CD14-positive monocyte (primary cell): ENCODE measurements around the gene KRT23. TPM values are rescaled to one million over a fixed set of nuclear protein-coding genes. Genes with fewer than 3 reads are reported as not detected.

Experiments used
- DNase-seq, 3 donors: peaks; one replicate each; pipeline ENCODE4 v3.0.0-alpha.2; 2011 to 2022
- H2AFZ ChIP-seq: 2 replicates; pipeline ENCODE4 v1.6.0; 2012; ENCODE audit warnings: mild to moderate bottlenecking, low read depth, low read length, inconsistent platforms; ENCODE audit not compliant: insufficient read depth, poor library complexity, severe bottlenecking
- H3K27ac ChIP-seq, 2 donors: 1 replicate in 1 of 2; 2 replicates in 1 of 2; pipeline ENCODE4 v1.5.1; 2012 to 2013; ENCODE audit warnings: low read length in 2 of 2, control low read depth in 1 of 2, inconsistent platforms in 1 of 2, low read depth in 1 of 2, mild to moderate bottlenecking in 1 of 2
- H3K27me3 ChIP-seq, 2 donors: one replicate each; pipeline versions ENCODE4 v1.6.0 to v1.6.1; 2011 to 2013; ENCODE audit warnings: low read length in 2 of 2; ENCODE audit not compliant: control insufficient read depth in 2 of 2, insufficient read depth in 2 of 2
- H3K36me3 ChIP-seq, 2 donors: replicated peaks in 1 of 2; 1 replicate in 1 of 2; 2 replicates in 1 of 2; pipeline versions ENCODE4 v1.5.1 to v1.6.1; 2012 to 2013; ENCODE audit warnings: low read length in 2 of 2, control low read depth in 1 of 2, inconsistent platforms in 1 of 2, mild to moderate bottlenecking in 1 of 2; ENCODE audit not compliant: insufficient read depth in 2 of 2, control insufficient read depth in 1 of 2
- H3K4me1 ChIP-seq, 2 donors: 1 replicate in 1 of 2; 2 replicates in 1 of 2; pipeline versions ENCODE4 v1.5.1 to v1.6.1; 2012 to 2013; ENCODE audit warnings: low read length in 2 of 2, control low read depth in 1 of 2, inconsistent platforms in 1 of 2, mild to moderate bottlenecking in 1 of 2, moderate library complexity in 1 of 2; ENCODE audit not compliant: insufficient read depth in 2 of 2, control insufficient read depth in 1 of 2
- H3K4me2 ChIP-seq: replicated peaks from 2 replicates; pipeline ENCODE3; 2012; ENCODE audit warnings: low read length, moderate library complexity, mild to moderate bottlenecking; ENCODE audit not compliant: poor library complexity, severe bottlenecking; ENCODE audit errors: extremely low read depth
- H3K4me3 ChIP-seq, 3 experiments: fragments of 200-600 bp in 1 of 3; sonication (generic) in 1 of 3; replicated peaks in 1 of 3; 1 replicate in 2 of 3; 2 replicates in 1 of 3; pipeline ENCODE4 v1.5.1; 2011 to 2013; ENCODE audit warnings: low read length in 3 of 3, mild to moderate bottlenecking in 3 of 3, control low read depth in 2 of 3, low read depth in 2 of 3, inconsistent platforms in 1 of 3, moderate library complexity in 1 of 3
- H3K79me2 ChIP-seq: 2 replicates; pipeline ENCODE4 v1.6.0; 2012; ENCODE audit warnings: mild to moderate bottlenecking, control low read depth, inconsistent platforms, low read length, moderate library complexity; ENCODE audit not compliant: insufficient read depth
- H3K9ac ChIP-seq: 2 replicates; pipeline ENCODE4 v1.6.0; 2017; ENCODE audit warnings: low read length, mild to moderate bottlenecking; ENCODE audit not compliant: insufficient read depth, poor library complexity, severe bottlenecking
- H3K9me3 ChIP-seq, 2 donors: replicated peaks in 1 of 2; 1 replicate in 1 of 2; 2 replicates in 1 of 2; pipeline versions ENCODE4 v1.5.1 to v1.6.1; 2012 to 2013; ENCODE audit warnings: low read length in 2 of 2, control low read depth in 1 of 2; ENCODE audit not compliant: control insufficient read depth in 1 of 2, insufficient read depth in 1 of 2
- H4K20me1 ChIP-seq: 2 replicates; pipeline ENCODE4 v1.6.0; 2012; ENCODE audit warnings: mild to moderate bottlenecking, low read length, control low read depth, moderate library complexity; ENCODE audit not compliant: insufficient read depth
- H3K27ac Mint-ChIP-seq, 7 donors: one replicate each; pipeline ENCODE4 v1.8.0; 2020; ENCODE audit warnings: mild to moderate bottlenecking in 7 of 7, mixed read lengths in 7 of 7, moderate library complexity in 6 of 7, inconsistent platforms in 2 of 7
- H3K27me3 Mint-ChIP-seq, 3 donors: one replicate each; pipeline ENCODE4 v1.8.0; 2021 to 2022; ENCODE audit warnings: low read depth in 3 of 3, mild to moderate bottlenecking in 3 of 3, mixed read lengths in 3 of 3, moderate library complexity in 3 of 3, inconsistent platforms in 1 of 3
- H3K36me3 Mint-ChIP-seq, 2 donors: one replicate each; pipeline ENCODE4 v1.8.0; 2020; ENCODE audit warnings: mixed read lengths in 2 of 2, inconsistent platforms in 1 of 2, mild to moderate bottlenecking in 1 of 2
- H3K4me1 Mint-ChIP-seq: one replicate; pipeline ENCODE4 v1.8.0; 2020; ENCODE audit warnings: mild to moderate bottlenecking, mixed read lengths
- H3K4me3 Mint-ChIP-seq, 2 donors: one replicate each; pipeline ENCODE4 v1.8.0; 2020; ENCODE audit warnings: mild to moderate bottlenecking in 2 of 2, mixed read lengths in 2 of 2, moderate library complexity in 1 of 2
- H3K9me3 Mint-ChIP-seq, 7 donors: one replicate each; pipeline ENCODE4 v1.8.0; 2020 to 2022; ENCODE audit warnings: mixed read lengths in 7 of 7, mild to moderate bottlenecking in 6 of 7, moderate library complexity in 6 of 7, inconsistent platforms in 2 of 7
- CTCF ChIP-seq: fragments of 200-600 bp; IDR thresholded peaks from one replicate; pipeline ENCODE4 v1.8.0; 2022; ENCODE audit warnings: antibody characterized with exemption, mild to moderate bottlenecking
- WGBS: methylation state at CpG from one replicate; pipeline ENCODE4 v1.1.5; 2013; ENCODE audit warnings: missing lambda C conversion rate; ENCODE audit not compliant: insufficient coverage; 5-methylcytosine and 5-hydroxymethylcytosine counted together
- intact Hi-C, 2 donors: fragments of 100-400 bp; cut with micrococcal nuclease; formaldehyde crosslinking; loops; one replicate each; pipeline versions ENCODE4 v1.15.0 to v1.15.1; 2023
- polyA plus RNA-seq, 3 donors: library from polyadenylated mRNA; depleted of rRNA in 1 of 3; unstranded in 2 of 3; stranded (reverse) in 1 of 3; fragments of 300-500 nt in 2 of 3; fragments of >200 nt in 1 of 3; fragmentation: Illumina TruSeq in 2 of 3; gene quantifications; 1 replicate in 2 of 3; 2 replicates in 1 of 3; pipeline ENCODE4 v1.2.3, GENCODE V29; 2012 to 2021

The KRT23 gene
- polyA plus RNA-seq, 3 donors: 1.7 to 7.6 (median 3.6) TPM

- no peak for DNase-seq
- Histone ChIP-seq H2AFZ (no peak overlapping the region), H3K27me3 (peaks cover 0 to 4% of the 10 kb centered on the region in 2 donors), H3K9me3 (no peaks in the 10 kb centered on the region), H3K36me3 (no peaks in the 10 kb centered on the region), H4K20me1 (no peaks in the 10 kb centered on the region), H3K4me2 (no peak overlapping the region), H3K9ac (no peak overlapping the region), H3K79me2 (no peaks in the 10 kb centered on the region), H3K4me1 (no peaks in the 10 kb centered on the region), H3K4me3 (no peak overlapping the region), H3K27ac (no peak overlapping the region)
- Mint-ChIP-seq H3K36me3 (no peaks in the 10 kb centered on the region), H3K27ac (no peak overlapping the region), H3K27me3 (peaks cover 3 to 13% (median 4%) of the 10 kb centered on the region in 3 donors), H3K4me3 (no peak overlapping the region), H3K9me3 (no peaks in the 10 kb centered on the region), H3K4me1 (no peaks in the 10 kb centered on the region)
- intact Hi-C loops: no loop called here
- no peak for TF ChIP-seq CTCF
- 100% methylated on average over 2 of the region's 3 CpGs for WGBS
Measured at GRCh38 chr17:40974366-40974765, 36.9 kb upstream of the KRT23 start.

DNA sequence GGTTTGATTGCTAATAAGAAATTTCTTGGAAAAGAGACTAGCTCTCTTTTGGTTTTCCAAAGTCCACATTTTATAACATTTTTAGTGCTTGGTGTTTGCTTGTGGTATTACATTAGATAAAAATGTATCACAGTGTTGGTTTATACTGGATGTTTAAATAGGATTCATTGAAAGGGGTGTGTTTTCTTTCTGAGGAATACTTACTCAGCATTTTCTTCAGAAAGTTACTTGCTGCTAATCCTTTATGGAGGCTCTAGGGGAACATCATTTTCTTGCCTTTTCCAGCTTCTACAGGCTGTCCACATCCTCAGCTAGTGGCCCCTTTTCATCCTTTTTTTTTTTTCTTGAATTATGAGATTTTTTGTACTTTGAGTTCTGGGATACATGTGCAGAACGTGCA is 30.1 kb upstream of the KRT23 start:
- Histone ChIP-seq H3K4me1 (no peaks in the 10 kb centered on the region), H3K9ac (no peak overlapping the region), H3K36me3 (no peaks in the 10 kb centered on the region), H3K9me3 (peaks cover 4 to 5% of the 10 kb centered on the region in 2 donors), H4K20me1 (no peaks in the 10 kb centered on the region), H3K4me2 (no peak overlapping the region), H3K27me3 (no peaks in the 10 kb centered on the region), H3K79me2 (no peaks in the 10 kb centered on the region), H2AFZ (no peak overlapping the region), H3K27ac (no peak overlapping the region), H3K4me3 (no peak overlapping the region)
- H3K4me1 Mint-ChIP-seq: no peaks in the 10 kb centered on the region
- no peaks in the 10 kb centered on the region for H3K36me3 Mint-ChIP-seq
- no peak overlapping the region for H3K4me3 Mint-ChIP-seq
- H3K27ac Mint-ChIP-seq: no peak overlapping the region
- WGBS: no CpG with 5 or more reads among the region's 1 CpG
- peaks cover 2 to 13% (median 4%) of the 10 kb centered on the region in 7 donors for H3K9me3 Mint-ChIP-seq
- intact Hi-C loops: no loop called here
- peaks cover 3 to 13% (median 3%) of the 10 kb centered on the region in 3 donors for H3K27me3 Mint-ChIP-seq
- TF ChIP-seq CTCF: no peak
- no peak for DNase-seq
